ENCODE measurements around the gene RLN3. TPM values are rescaled to one million over a fixed set of nuclear protein-coding genes. Genes with fewer than 3 reads are reported as not detected.

RLN3 gene
- total RNA-seq, 1 donor from 2014 or later, result not detected

GRCh38 chr19:13981021-13981420 lies 46.9 kb upstream of the RLN3 start:
- H3K36me3 Mint-ChIP-seq (ENCODE audit: insufficient read depth), result no peaks in the 10 kb centered on the region
- H3K27me3 Mint-ChIP-seq, result no peaks in the 10 kb centered on the region
- no peak for TF ChIP-seq CTCF (IDR thresholded peaks at IDR 0.05; ENCODE audit: unreplicated experiment)
- no peaks in the 10 kb centered on the region for H3K4me1 Mint-ChIP-seq (ENCODE audit: low read depth)
- no peaks in the 10 kb centered on the region for H3K9me3 Mint-ChIP-seq (ENCODE audit: low read depth)
- no peak overlapping the region for H3K4me3 Mint-ChIP-seq (ENCODE audit: low read depth)
- H3K27ac Mint-ChIP-seq, result no peak overlapping the region
- DNase-seq (ENCODE audit: low spot score, unreplicated experiment), result no peak

GRCh38 chr19:13981467-13981866 lies 46.5 kb upstream of the RLN3 start:
- Mint-ChIP-seq H3K9me3 (ENCODE audit: low read depth) (no peaks in the 10 kb centered on the region), H3K27ac (no peak overlapping the region), H3K27me3 (no peaks in the 10 kb centered on the region), H3K4me3 (ENCODE audit: low read depth) (no peak overlapping the region), H3K4me1 (ENCODE audit: low read depth) (no peaks in the 10 kb centered on the region), H3K36me3 (ENCODE audit: insufficient read depth) (no peaks in the 10 kb centered on the region)
- no peak for TF ChIP-seq CTCF (IDR thresholded peaks at IDR 0.05; ENCODE audit: unreplicated experiment)
- no peak for DNase-seq (ENCODE audit: low spot score, unreplicated experiment)

- no peak overlapping the region for H3K27ac Mint-ChIP-seq
- H3K9me3 Mint-ChIP-seq (ENCODE audit: low read depth), result no peaks in the 10 kb centered on the region
- no peaks in the 10 kb centered on the region for H3K36me3 Mint-ChIP-seq (ENCODE audit: insufficient read depth)
- H3K27me3 Mint-ChIP-seq, result no peaks in the 10 kb centered on the region
- H3K4me1 Mint-ChIP-seq (ENCODE audit: low read depth), result no peaks in the 10 kb centered on the region
- no peak overlapping the region for H3K4me3 Mint-ChIP-seq (ENCODE audit: low read depth)
- no peak for TF ChIP-seq CTCF (IDR thresholded peaks at IDR 0.05; ENCODE audit: unreplicated experiment)
- no peak for DNase-seq (ENCODE audit: low spot score, unreplicated experiment)
These were observed 45.9 kb upstream of the RLN3 start for GRCh38 chr19:13981988-13982501.

- H3K36me3 Mint-ChIP-seq (ENCODE audit: insufficient read depth), result no peaks in the 10 kb centered on the region
- H3K27me3 Mint-ChIP-seq, result no peaks in the 10 kb centered on the region
- H3K4me3 Mint-ChIP-seq (ENCODE audit: low read depth), result no peak overlapping the region
- H3K27ac Mint-ChIP-seq, result peak overlapping the region; percentile 64
- no peaks in the 10 kb centered on the region for H3K9me3 Mint-ChIP-seq (ENCODE audit: low read depth)
- DNase-seq (ENCODE audit: low spot score, unreplicated experiment), result no peak
- no peaks in the 10 kb centered on the region for H3K4me1 Mint-ChIP-seq (ENCODE audit: low read depth)
- TF ChIP-seq CTCF (IDR thresholded peaks at IDR 0.05; ENCODE audit: unreplicated experiment), result no peak
These were observed 45.2 kb upstream of the RLN3 start for GRCh38 chr19:13982773-13983172.

GRCh38 chr19:13983213-13983889 lies 44.6 kb upstream of the RLN3 start:
- no peak for DNase-seq (ENCODE audit: low spot score, unreplicated experiment)
- Mint-ChIP-seq H3K4me1 (ENCODE audit: low read depth) (no peaks in the 10 kb centered on the region), H3K36me3 (ENCODE audit: insufficient read depth) (no peaks in the 10 kb centered on the region), H3K27me3 (no peaks in the 10 kb centered on the region), H3K9me3 (ENCODE audit: low read depth) (no peaks in the 10 kb centered on the region), H3K4me3 (ENCODE audit: low read depth) (no peak overlapping the region), H3K27ac (no peak overlapping the region)
- TF ChIP-seq CTCF (IDR thresholded peaks at IDR 0.05; ENCODE audit: unreplicated experiment), result no peak
